MM.1S (cell line): ENCODE results near the gene HRH3.

Experiments
- DNase-seq: peaks from one replicate; pipeline ENCODE4 v3.0.0-alpha.2; 2015
- H2AFZ ChIP-seq: fragments of 300-600 bp; sonication (generic); 2 replicates; pipeline ENCODE4 v1.6.0; 2016; ENCODE audit warnings: antibody characterized with exemption, low read length
- H3F3A ChIP-seq: fragments of 300-600 bp; sonication (generic); 2 replicates; pipeline ENCODE4 v1.6.1; 2016; ENCODE audit warnings: mild to moderate bottlenecking, antibody characterized with exemption, low read length, moderate library complexity, mixed read lengths; ENCODE audit not compliant: insufficient read depth
- H3K27ac ChIP-seq: fragments of 300-600 bp; sonication (generic); 2 replicates; pipeline ENCODE4 v1.5.1; 2016; ENCODE audit warnings: mild to moderate bottlenecking, low read length
- H3K27me3 ChIP-seq: fragments of 300-600 bp; sonication (generic); replicated peaks from 2 replicates; pipeline ENCODE4 v1.6.0; 2016; ENCODE audit warnings: low read length; ENCODE audit not compliant: insufficient read depth
- H3K36me3 ChIP-seq: fragments of 300-600 bp; sonication (generic); replicated peaks from 2 replicates; pipeline ENCODE4 v1.6.1; 2016; ENCODE audit warnings: mild to moderate bottlenecking, low read length, mixed read lengths; ENCODE audit not compliant: insufficient read depth
- H3K4me1 ChIP-seq: fragments of 300-600 bp; sonication (generic); 2 replicates; pipeline ENCODE4 v1.6.1; 2016; ENCODE audit warnings: low read length, mixed read lengths
- H3K4me2 ChIP-seq: fragments of 300-600 bp; sonication (generic); 2 replicates; pipeline ENCODE4 v1.6.0; 2016; ENCODE audit warnings: low read depth, low read length
- H3K4me3 ChIP-seq: fragments of 300-600 bp; sonication (generic); 2 replicates; pipeline ENCODE4 v1.5.1; 2016; ENCODE audit warnings: low read length, mixed read lengths
- H3K79me2 ChIP-seq: fragments of 300-600 bp; sonication (generic); 2 replicates; pipeline ENCODE4 v1.6.1; 2016; ENCODE audit warnings: mixed run types, low read length, mixed read lengths
- H3K9ac ChIP-seq: fragments of 300-600 bp; sonication (generic); 2 replicates; pipeline ENCODE4 v1.6.1; 2016; ENCODE audit warnings: low read length, mixed read lengths
- H3K9me2 ChIP-seq: fragments of 300-600 bp; sonication (generic); replicated peaks from 2 replicates; pipeline ENCODE4 v1.6.1; 2016; ENCODE audit warnings: mild to moderate bottlenecking, low read length, mixed read lengths; ENCODE audit not compliant: insufficient read depth
- H3K9me3 ChIP-seq: fragments of 300-600 bp; sonication (generic); replicated peaks from 2 replicates; pipeline ENCODE4 v1.6.1; 2016; ENCODE audit warnings: mild to moderate bottlenecking, low read length, mixed read lengths; ENCODE audit not compliant: insufficient read depth
- H4K20me1 ChIP-seq: fragments of 300-600 bp; sonication (generic); 2 replicates; pipeline ENCODE4 v1.6.1; 2016; ENCODE audit warnings: mild to moderate bottlenecking, low read length, moderate library complexity, mixed read lengths; ENCODE audit not compliant: insufficient read depth
- CTCF ChIP-seq: fragments of 300-600 bp; sonication (generic); IDR thresholded peaks from 2 replicates; pipeline ENCODE4 v1.5.1; 2016; ENCODE audit warnings: antibody characterized with exemption, low read length, mixed read lengths
- EZH2 ChIP-seq: fragments of 300-600 bp; sonication (generic); optimal IDR thresholded peaks from 2 replicates; pipeline ENCODE3; 2017; ENCODE audit warnings: low read depth, mild to moderate bottlenecking, antibody characterized with exemption, low read length, mixed read lengths
- EZH2phosphoT487 ChIP-seq: fragments of 300-600 bp; sonication (generic); IDR thresholded peaks from 2 replicates; pipeline ENCODE4 v1.6.1; 2018; ENCODE audit warnings: antibody characterized with exemption, low read length

The HRH3 gene

GRCh38 chr20:62259294-62259565 is 39.2 kb upstream of the HRH3 start:
- no peaks in the 10 kb centered on the region for H3K36me3 ChIP-seq
- no peak overlapping the region for H3K4me3 ChIP-seq
- H4K20me1 ChIP-seq = no peaks in the 10 kb centered on the region

GRCh38 chr20:62258499-62259293 is 38.6 kb upstream of the HRH3 start:
- H3K4me1 ChIP-seq = no peaks in the 10 kb centered on the region
- H3K36me3 ChIP-seq = no peaks in the 10 kb centered on the region
- H3F3A ChIP-seq = no peaks in the 10 kb centered on the region
- H4K20me1 ChIP-seq = no peaks in the 10 kb centered on the region
- no peak for DNase-seq
- H3K9me3 ChIP-seq = no peaks in the 10 kb centered on the region
- 0 out of 2 replicates have a peak, but pooled peaks cover 5% of the 10 kb centered on the region for H3K79me2 ChIP-seq
- no peak overlapping the region for H3K4me3 ChIP-seq
- no peak overlapping the region for H2AFZ ChIP-seq
- no peak overlapping the region for H3K27ac ChIP-seq
- TF ChIP-seq EZH2 = no peak
- TF ChIP-seq CTCF = no peak
- TF ChIP-seq EZH2phosphoT487 = no peak
- H3K9me2 ChIP-seq = no peaks in the 10 kb centered on the region
- H3K9ac ChIP-seq = no peak overlapping the region
- no peak overlapping the region for H3K4me2 ChIP-seq
- H3K27me3 ChIP-seq = no peaks in the 10 kb centered on the region

More at GRCh38 chr20:62259294-62259565, 39.2 kb upstream of the HRH3 start:
- H3K79me2 ChIP-seq = 0 out of 2 replicates have a peak, but pooled peaks cover 3% of the 10 kb centered on the region
- no peak overlapping the region for H3K4me2 ChIP-seq
- no peak overlapping the region for H3K27ac ChIP-seq
- no peaks in the 10 kb centered on the region for H3K4me1 ChIP-seq
- no peak overlapping the region for H2AFZ ChIP-seq
- TF ChIP-seq EZH2phosphoT487 (no peak), CTCF (no peak), EZH2 (no peak)
- H3F3A ChIP-seq = no peaks in the 10 kb centered on the region
- no peak for DNase-seq
- no peaks in the 10 kb centered on the region for H3K9me2 ChIP-seq
- H3K27me3 ChIP-seq = no peaks in the 10 kb centered on the region
- no peaks in the 10 kb centered on the region for H3K9me3 ChIP-seq
- H3K9ac ChIP-seq = no peak overlapping the region

GRCh38 chr20:62255976-62256375 is 35.9 kb upstream of the HRH3 start:
- H3K9me2 ChIP-seq = no peaks in the 10 kb centered on the region
- H4K20me1 ChIP-seq = no peaks in the 10 kb centered on the region
- H3K79me2 ChIP-seq = peaks cover 14% of the 10 kb centered on the region
- TF ChIP-seq EZH2phosphoT487 (no peak), EZH2 (no peak), CTCF (no peak)
- H3K27ac ChIP-seq = no peak overlapping the region
- no peak overlapping the region for H2AFZ ChIP-seq
- H3K4me1 ChIP-seq = no peaks in the 10 kb centered on the region
- no peak for DNase-seq
- no peak overlapping the region for H3K4me2 ChIP-seq
- no peaks in the 10 kb centered on the region for H3K36me3 ChIP-seq
- H3K4me3 ChIP-seq = no peak overlapping the region
- H3F3A ChIP-seq = no peaks in the 10 kb centered on the region
- no peaks in the 10 kb centered on the region for H3K9me3 ChIP-seq
- H3K9ac ChIP-seq = no peak overlapping the region
- H3K27me3 ChIP-seq = no peaks in the 10 kb centered on the region
